Measurements from ENCODE around the gene RNF115.
"Not testable (repeated sequence)": the region's sequence is repeated elsewhere in the genome, so short reads cannot be mapped to it uniquely, and the experiment has no call there.

RNF115 gene

GRCh38 chr1:145823565-145824498 lies at the start of gene RNF115, which contains the start of gene POLR3C:
Gene RNF115 (minus strand): TSS chr1:145824095. CDS start chr1:145823873, 222 bp downstream.
Gene POLR3C (plus strand): TSS chr1:145824200. CDS start chr1:145825777, 1,577 bp downstream.
- DNase-seq: peak; percentile 86

- DNase-seq: no peak
Observed at GRCh38 chr1:145871994-145872924, 48.4 kb upstream of the RNF115 start.

- no peak for DNase-seq
Observed at GRCh38 chr1:145868232-145868631, 44.3 kb upstream of the RNF115 start.

- no peak for DNase-seq
Observed at GRCh38 chr1:145863282-145864018, 39.6 kb upstream of the RNF115 start.

GRCh38 chr1:145859491-145860023 lies 35.7 kb upstream of the RNF115 start:
- peak; percentile 75 for DNase-seq

GRCh38 chr1:145858901-145859490 lies 35.1 kb upstream of the RNF115 start, which contains the start of gene PIAS3:
Gene PIAS3 (minus strand): TSS chr1:145859081. CDS start chr1:145858990, 91 bp downstream.
- peak; percentile 78 for DNase-seq

- DNase-seq: peak; percentile 49
Observed at GRCh38 chr1:145858238-145858900, 34.5 kb upstream of the RNF115 start.

GRCh38 chr1:145857170-145857569 lies 33.3 kb upstream of the RNF115 start:
- DNase-seq: no peak

- DNase-seq: no peak
Observed at GRCh38 chr1:145855426-145855948, 31.6 kb upstream of the RNF115 start.

- no peak for DNase-seq
Observed at GRCh38 chr1:145849356-145850160, 25.7 kb upstream of the RNF115 start.

- no peak for DNase-seq
Observed at GRCh38 chr1:145847827-145848226, 23.9 kb upstream of the RNF115 start.

- peak; percentile 0 for DNase-seq
Observed at GRCh38 chr1:145846201-145846612, 22.3 kb upstream of the RNF115 start.

- DNase-seq: peak; percentile 66
Observed at GRCh38 chr1:145845514-145846161, 21.7 kb upstream of the RNF115 start, which contains the start of gene NUDT17. Gene NUDT17 (plus strand): TSS chr1:145845630. CDS start chr1:145845641, 11 bp downstream.

GRCh38 chr1:145845144-145845513 lies 21.2 kb upstream of the RNF115 start:
- DNase-seq: no peak

GRCh38 chr1:145843031-145843430 lies 19.1 kb upstream of the RNF115 start:
- DNase-seq: no peak

GRCh38 chr1:145837656-145838055 lies 13.8 kb upstream of the RNF115 start:
- DNase-seq: no peak

GRCh38 chr1:145830810-145831209 lies 6.9 kb upstream of the RNF115 start:
- DNase-seq: not testable (repeated sequence)

- DNase-seq: no peak
Observed at GRCh38 chr1:145828367-145829026, 4.6 kb upstream of the RNF115 start.

GRCh38 chr1:145827966-145828365 lies 4.1 kb upstream of the RNF115 start:
- no peak for DNase-seq
